ENCODE measurements around the gene GPRC5D.

The GPRC5D gene

GRCh38 chr12:12938541-12938940 lies 13.4 kb downstream of the GPRC5D start:
- no peak for DNase-seq (ENCODE audit: low read depth in 1 of 2, low spot score in 1 of 2)

DNA sequence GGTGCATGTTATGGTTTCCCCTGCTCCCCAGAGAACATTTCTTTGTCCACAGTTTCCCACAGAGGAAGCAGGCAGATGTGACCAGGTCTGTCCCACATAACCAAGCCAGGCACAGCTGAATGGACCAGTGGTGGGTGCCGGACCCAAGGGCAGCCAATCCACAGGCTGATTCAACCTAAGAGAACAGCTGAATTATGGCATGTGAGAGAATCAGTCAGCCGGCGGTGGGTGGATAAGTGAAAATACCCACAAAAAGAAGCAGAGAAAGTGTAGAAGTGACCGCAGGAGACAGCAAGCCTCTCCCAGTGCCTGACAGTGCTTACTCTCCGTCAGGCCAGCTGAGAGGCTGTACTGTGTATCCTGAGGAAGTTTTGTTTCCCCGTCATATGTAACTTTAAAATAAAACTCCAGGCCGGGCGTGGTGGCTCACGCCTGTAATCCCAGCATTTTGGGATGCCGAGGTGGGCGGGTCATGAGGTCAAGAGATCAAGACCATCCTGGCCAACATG lies 14.9 kb downstream of the GPRC5D start:
- DNase-seq (ENCODE audit: low read depth in 1 of 2, low spot score in 1 of 2), result no peak

DNA sequence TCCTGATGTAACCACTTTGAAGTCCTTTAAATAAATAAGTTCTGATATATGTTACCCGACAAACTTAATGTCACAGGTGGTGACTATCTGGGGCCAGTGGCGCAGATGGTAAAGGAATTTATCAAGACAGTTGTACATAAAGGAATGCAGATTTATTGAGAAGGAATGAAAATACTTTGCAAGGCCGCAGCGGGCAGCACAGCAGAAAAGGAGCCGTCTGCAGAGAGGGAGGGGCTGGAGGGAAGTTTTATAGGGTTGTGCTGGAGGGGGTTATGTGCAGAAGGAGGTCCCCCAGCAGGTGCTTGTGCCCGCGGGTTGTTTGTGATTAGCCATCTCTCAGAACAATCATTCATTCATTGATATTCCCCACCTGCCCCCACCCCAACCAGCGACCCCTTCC lies 17.4 kb downstream of the GPRC5D start:
- DNase-seq (ENCODE audit: low read depth in 1 of 2, low spot score in 1 of 2), result no peak

DNA sequence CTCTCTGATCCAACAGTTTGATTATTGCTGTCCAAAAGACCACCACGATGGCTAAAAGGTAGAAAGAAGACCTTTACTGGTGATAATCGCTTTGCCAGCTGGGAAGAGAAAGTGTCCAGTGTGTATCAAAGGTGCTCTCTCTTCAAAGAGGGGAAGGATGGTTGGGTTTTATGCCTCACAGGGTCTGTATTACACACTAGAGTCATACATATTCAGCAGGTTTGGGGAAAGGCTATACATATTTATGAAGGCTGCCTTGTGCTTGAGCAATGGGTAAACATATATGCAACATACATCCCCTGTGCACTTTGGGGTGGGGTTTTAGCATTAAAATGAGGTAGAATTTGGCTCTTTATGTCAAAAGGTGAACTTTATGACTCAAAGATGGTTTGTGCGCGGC lies 18.2 kb downstream of the GPRC5D start:
- DNase-seq (ENCODE audit: low read depth in 1 of 2, low spot score in 1 of 2), result no peak

- no peak for DNase-seq (ENCODE audit: low read depth in 1 of 2, low spot score in 1 of 2)
These were observed 21.2 kb downstream of the GPRC5D start for GRCh38 chr12:12930633-12931219.

- DNase-seq (ENCODE audit: low read depth in 1 of 2, low spot score in 1 of 2), result no peak
These were observed 22.3 kb downstream of the GPRC5D start for GRCh38 chr12:12929696-12930095.

GRCh38 chr12:12927211-12928079 lies 24.5 kb downstream of the GPRC5D start:
- DNase-seq (ENCODE audit: low read depth in 1 of 2, low spot score in 1 of 2), result peak; percentile 7 to 13

GRCh38 chr12:12926571-12927071 lies 25.3 kb downstream of the GPRC5D start:
- no peak for DNase-seq (ENCODE audit: low read depth in 1 of 2, low spot score in 1 of 2)

DNA sequence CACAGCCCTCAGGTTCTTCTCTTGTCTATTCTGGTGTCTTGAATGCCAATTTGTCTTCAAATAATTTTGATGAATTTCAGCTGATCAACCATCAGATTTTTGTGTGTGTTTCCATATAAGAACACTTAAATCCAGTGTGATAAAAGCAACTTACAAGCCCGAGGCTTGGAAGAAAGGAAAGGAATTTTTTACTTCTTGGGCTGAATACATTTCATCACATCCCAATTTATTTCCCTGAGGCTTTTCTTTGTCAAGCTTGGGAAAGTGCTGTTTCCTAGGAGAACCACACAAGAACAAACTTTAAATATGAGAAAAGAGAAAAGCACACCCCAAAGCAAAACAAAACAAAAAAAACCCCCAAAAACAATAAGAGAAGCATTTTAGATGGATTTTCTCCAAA lies 26.6 kb downstream of the GPRC5D start:
- no peak for DNase-seq (ENCODE audit: low read depth in 1 of 2, low spot score in 1 of 2)

DNA sequence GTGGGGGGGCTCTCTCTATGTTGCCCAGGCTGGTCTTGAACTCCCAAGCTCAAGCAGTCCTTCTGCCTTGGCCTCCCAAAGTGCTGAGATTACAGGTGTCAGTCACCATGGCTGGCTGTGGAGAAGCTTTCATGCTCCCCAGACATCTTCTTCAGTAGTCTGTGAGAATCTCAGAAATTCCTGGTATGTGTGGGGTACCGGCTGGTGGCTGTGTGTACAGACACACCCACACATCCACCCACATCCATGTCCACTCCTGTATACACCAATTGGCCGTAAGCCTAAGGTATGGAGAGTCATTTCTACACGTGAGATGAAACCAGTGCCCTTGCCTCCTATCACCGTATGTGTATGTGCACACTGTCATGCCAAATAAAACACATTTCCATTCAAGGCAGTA lies 27.8 kb downstream of the GPRC5D start:
- no peak for DNase-seq (ENCODE audit: low read depth in 1 of 2, low spot score in 1 of 2)

- no peak for DNase-seq (ENCODE audit: low read depth in 1 of 2, low spot score in 1 of 2)
These were observed 29.0 kb downstream of the GPRC5D start for GRCh38 chr12:12922978-12923377.

DNA sequence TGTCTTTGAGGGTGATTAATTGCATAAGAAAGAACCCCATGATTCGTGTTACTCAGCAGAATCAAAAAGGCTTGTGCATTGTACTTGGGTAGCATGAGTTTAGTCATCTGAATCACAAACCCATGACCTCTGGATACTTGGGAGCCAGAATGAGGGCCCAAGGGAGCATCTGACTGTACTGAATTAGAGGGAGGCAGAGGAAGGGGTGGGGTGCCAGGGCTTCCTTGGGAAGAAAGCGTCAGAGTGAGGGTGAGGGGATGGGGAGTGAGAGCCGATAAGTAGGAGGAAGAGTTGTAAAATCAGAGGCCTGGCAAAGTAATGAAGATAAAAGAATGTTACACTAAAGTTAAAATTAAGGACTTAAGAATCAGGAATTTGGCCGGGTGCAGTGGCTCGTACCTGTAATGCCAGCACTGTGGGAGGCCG lies 29.8 kb downstream of the GPRC5D start:
- DNase-seq (ENCODE audit: low read depth in 1 of 2, low spot score in 1 of 2), result no peak

- DNase-seq (ENCODE audit: low read depth in 1 of 2, low spot score in 1 of 2), result no peak
These were observed 32.1 kb downstream of the GPRC5D start for GRCh38 chr12:12919666-12920435.

DNA sequence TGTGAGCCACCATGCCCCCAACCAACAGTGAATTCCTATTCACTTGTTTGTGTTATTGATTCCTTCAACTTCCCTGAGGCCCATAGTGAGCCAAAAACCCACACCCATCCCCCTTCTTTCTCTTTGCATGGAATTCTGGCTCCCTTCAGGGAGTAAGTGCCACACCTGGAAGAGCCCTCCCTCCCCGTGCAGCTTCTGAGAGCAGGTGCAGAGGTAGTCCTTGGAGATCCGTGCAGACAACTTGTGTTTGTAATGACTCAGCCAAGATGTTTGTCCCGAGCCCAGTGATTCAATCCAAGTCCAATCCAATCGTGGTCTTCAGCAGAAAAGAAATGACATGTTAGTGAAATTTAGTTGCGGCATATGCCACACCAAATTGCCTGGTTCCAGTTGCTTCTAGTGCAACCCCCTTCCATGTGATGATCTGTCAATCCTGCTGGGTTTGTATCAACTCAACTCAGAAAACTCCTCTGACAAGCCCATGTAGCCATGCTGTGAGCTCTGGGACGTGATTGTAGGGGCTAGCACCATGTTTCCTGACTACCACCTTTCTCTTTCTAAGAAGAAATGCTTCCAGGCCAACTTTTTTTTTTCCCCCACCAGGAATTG lies 33.1 kb downstream of the GPRC5D start:
- no peak for DNase-seq (ENCODE audit: low read depth in 1 of 2, low spot score in 1 of 2)

DNA sequence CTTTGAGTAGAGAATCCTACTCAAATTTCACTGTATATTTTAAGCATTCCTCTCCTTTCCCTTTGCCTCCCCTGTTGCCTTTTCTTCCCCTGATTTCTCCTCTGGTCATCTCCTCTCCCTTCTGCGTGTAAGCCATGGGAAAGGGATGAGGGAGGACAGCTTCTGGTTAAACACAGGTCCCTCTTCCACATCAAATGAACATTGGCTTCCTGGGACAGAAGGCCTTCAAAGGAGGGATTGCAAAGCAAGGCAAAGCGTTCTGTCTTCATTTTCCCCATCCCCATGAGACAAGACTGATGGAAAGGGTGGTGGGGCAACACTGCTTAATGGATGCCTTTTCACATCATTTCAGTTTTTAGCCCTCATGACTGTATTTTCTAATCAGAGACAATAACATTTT lies 34.5 kb downstream of the GPRC5D start:
- no peak for DNase-seq (ENCODE audit: low read depth in 1 of 2, low spot score in 1 of 2)

DNA sequence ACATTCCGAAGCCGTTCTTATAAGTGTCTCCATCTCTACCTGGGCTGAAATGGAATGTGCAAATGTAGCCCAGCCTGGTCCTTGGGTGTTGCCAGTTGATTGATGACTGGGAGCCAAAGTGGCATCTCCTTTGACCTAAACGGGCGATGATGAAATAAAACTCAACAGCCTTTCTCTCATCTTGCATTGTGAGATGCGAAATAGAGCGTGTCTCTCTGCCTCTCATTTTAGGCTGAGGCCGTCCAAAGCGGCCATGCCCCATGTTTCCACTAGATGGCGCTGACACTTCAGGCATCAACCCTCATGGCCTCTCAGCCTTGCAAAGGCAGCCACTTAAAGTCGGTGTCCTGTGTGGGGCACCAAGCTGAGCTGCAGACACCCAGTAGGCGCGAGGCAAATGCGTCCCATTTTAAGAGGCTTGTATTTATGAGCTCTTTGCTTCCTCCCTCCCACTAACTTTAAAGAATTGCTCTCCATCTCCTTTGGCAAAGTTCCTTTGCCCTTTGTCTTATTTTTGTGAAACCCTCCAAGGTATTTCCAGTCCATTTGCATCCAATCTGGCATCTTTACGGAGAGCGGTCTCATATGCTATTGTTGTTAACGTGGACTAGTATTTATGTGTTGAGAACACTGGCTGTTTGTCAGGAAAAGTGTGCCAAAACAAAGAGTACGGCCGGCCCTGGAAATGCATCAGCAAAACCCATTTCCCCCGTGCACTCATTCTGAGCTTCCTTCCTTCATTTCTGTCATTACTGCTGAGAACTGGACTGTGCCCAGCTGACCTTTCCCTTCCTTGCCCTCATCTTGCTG lies 35.6 kb downstream of the GPRC5D start:
- peak; percentile 69 to 71 for DNase-seq (ENCODE audit: low read depth in 1 of 2, low spot score in 1 of 2)

DNA sequence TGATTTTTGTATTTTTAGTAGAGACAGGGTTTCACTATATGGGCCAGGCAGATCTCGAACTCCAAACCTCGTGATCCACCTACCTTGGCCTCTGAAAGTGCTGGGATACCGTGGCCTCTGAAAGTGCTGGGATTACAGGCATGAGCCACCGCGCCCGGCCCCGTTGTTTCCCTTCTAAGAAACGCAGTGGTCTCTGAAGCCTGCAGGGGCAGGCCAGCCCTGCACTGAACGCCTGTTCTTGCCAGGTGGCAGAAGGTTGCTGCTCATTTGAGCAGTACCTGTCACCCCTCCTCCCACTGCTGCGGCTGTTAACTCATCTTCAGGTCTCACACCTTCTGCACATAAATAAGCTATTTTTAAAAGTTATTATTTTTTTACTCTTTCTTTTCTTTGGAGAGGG lies 36.3 kb downstream of the GPRC5D start:
- DNase-seq (ENCODE audit: low read depth in 1 of 2, low spot score in 1 of 2), result no peak

- no peak for DNase-seq (ENCODE audit: low read depth in 1 of 2, low spot score in 1 of 2)
These were observed 39.3 kb downstream of the GPRC5D start for GRCh38 chr12:12912711-12913110.

DNA sequence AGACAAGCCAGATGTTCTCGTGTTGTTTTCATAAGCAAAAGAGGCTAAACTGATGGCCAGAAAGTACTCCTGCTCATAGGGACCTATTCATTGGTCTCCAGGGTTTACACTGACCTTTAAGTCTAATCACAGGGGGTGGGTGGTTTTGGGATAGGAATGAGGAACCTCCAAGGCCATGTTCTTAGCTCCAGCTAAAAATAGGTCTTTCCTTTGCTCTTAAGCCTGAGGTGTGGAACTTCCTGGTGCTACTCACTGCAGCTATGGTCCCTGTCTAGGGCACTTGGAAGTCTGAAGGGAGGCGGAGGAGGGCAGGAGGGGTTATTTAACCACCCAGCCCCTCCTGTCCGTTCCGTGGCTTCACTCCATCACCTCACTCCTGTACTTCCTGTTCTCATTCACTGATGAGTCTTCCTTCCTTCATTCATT lies 42.0 kb downstream of the GPRC5D start:
- DNase-seq (ENCODE audit: low read depth in 1 of 2, low spot score in 1 of 2), result no peak

All from activated T-helper 1 cell treated with anti-CD3 and anti-CD28 coated beads, Interleukin-2, amount 50 U/mL, for 16 hours (primary cell).